Lower leg skin (tissue), 3 donors: Measurements from ENCODE around the gene ZNF532.

Experiments
- POLR2A ChIP-seq, 2 donors: fragments of 450-650 bp; IDR thresholded peaks; one replicate each; pipeline ENCODE4 v1.6.1; 2016 to 2017; ENCODE audit warnings: antibody characterized with exemption in 2 of 2, mild to moderate bottlenecking in 1 of 2, moderate library complexity in 1 of 2
- TF ChIP-seq, protein P1 (sequence below), 3 donors: fragments of 450-650 bp; IDR thresholded peaks; one replicate each; pipeline ENCODE4 v1.5.1; 2016; ENCODE audit warnings: antibody characterized with exemption in 3 of 3, mild to moderate bottlenecking in 3 of 3, moderate library complexity in 2 of 3

DNA sequence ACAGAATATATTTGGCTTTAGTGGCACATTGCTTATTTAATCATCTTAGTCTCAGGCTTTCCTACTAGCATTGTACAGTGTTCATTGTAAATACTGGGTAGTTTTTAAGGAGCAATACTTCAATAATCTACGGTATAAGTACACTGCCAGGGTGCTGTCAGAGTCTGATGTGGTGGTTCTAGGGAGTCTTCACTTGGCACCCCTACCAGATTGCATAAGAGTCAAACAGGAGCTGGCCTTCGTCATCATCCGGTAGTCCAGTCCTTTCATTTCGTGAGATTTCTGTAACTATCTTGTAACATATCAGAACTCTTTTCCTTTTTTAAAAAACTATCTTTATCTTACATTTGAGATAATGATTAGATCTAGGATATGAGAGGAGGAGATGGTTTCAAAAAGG, 91.1 kb downstream of the ZNF532 start:
- TF ChIP-seq, protein P1, sequence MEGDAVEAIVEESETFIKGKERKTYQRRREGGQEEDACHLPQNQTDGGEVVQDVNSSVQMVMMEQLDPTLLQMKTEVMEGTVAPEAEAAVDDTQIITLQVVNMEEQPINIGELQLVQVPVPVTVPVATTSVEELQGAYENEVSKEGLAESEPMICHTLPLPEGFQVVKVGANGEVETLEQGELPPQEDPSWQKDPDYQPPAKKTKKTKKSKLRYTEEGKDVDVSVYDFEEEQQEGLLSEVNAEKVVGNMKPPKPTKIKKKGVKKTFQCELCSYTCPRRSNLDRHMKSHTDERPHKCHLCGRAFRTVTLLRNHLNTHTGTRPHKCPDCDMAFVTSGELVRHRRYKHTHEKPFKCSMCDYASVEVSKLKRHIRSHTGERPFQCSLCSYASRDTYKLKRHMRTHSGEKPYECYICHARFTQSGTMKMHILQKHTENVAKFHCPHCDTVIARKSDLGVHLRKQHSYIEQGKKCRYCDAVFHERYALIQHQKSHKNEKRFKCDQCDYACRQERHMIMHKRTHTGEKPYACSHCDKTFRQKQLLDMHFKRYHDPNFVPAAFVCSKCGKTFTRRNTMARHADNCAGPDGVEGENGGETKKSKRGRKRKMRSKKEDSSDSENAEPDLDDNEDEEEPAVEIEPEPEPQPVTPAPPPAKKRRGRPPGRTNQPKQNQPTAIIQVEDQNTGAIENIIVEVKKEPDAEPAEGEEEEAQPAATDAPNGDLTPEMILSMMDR (IDR thresholded peaks at IDR 0.05) = no peak
- TF ChIP-seq POLR2A (IDR thresholded peaks at IDR 0.05) = no peak
